ENCODE measurements around the gene GALM.

Gene GALM

GRCh38 chr2:38739524-38739923 is 73.6 kb downstream of the GALM start:
- DNase-seq = no peak
- H3K4me1 Mint-ChIP-seq = peaks cover 11% of the 10 kb centered on the region in 2 donors
- H3K36me3 Mint-ChIP-seq = peaks cover 33 to 48% of the 10 kb centered on the region in 2 donors
- H3K4me3 Mint-ChIP-seq = no peak overlapping the region
- H3K27ac Mint-ChIP-seq = no peak overlapping the region
- H3K27me3 Mint-ChIP-seq = no peaks in the 10 kb centered on the region
- ATAC-seq (replicated peaks) = no peak
- no peaks in the 10 kb centered on the region for H3K9me3 Mint-ChIP-seq

- peaks cover 11 to 22% of the 10 kb centered on the region in 2 donors for H3K4me1 Mint-ChIP-seq
- H3K4me3 Mint-ChIP-seq = no peak overlapping the region
- H3K9me3 Mint-ChIP-seq = no peaks in the 10 kb centered on the region
- ATAC-seq (replicated peaks) (peak; percentile 30 to 31), DNase-seq (no peak)
- H3K36me3 Mint-ChIP-seq = peaks cover 35 to 54% of the 10 kb centered on the region in 2 donors
- H3K27me3 Mint-ChIP-seq = no peaks in the 10 kb centered on the region
- peak overlapping the region; percentile 89 for H3K27ac Mint-ChIP-seq
Observed at GRCh38 chr2:38740851-38741731, 75.2 kb downstream of the GALM start.

- DNase-seq (no peak), ATAC-seq (replicated peaks) (peak; percentile 17 to 33)
- no peaks in the 10 kb centered on the region for H3K9me3 Mint-ChIP-seq
- H3K27ac Mint-ChIP-seq = no peak overlapping the region
- peaks cover 46 to 60% of the 10 kb centered on the region in 2 donors for H3K36me3 Mint-ChIP-seq
- no peaks in the 10 kb centered on the region for H3K27me3 Mint-ChIP-seq
- no peak overlapping the region for H3K4me3 Mint-ChIP-seq
- H3K4me1 Mint-ChIP-seq = peaks cover 16 to 40% of the 10 kb centered on the region in 2 donors
Observed at GRCh38 chr2:38742797-38743559, 77.1 kb downstream of the GALM start.

GRCh38 chr2:38743672-38744398 is 77.9 kb downstream of the GALM start:
- H3K4me3 Mint-ChIP-seq = no peak overlapping the region
- no peaks in the 10 kb centered on the region for H3K9me3 Mint-ChIP-seq
- H3K4me1 Mint-ChIP-seq = peaks cover 19 to 42% of the 10 kb centered on the region in 2 donors
- H3K36me3 Mint-ChIP-seq = peaks cover 45 to 59% of the 10 kb centered on the region in 2 donors
- no peaks in the 10 kb centered on the region for H3K27me3 Mint-ChIP-seq
- peak overlapping the region; percentile 25 for H3K27ac Mint-ChIP-seq
- ATAC-seq (replicated peaks) = no peak
- DNase-seq = no peak

GRCh38 chr2:38744399-38744780 is 78.5 kb downstream of the GALM start:
- no peaks in the 10 kb centered on the region for H3K27me3 Mint-ChIP-seq
- H3K27ac Mint-ChIP-seq = peak overlapping the region; percentile 25
- peaks cover 19 to 42% of the 10 kb centered on the region in 2 donors for H3K4me1 Mint-ChIP-seq
- H3K4me3 Mint-ChIP-seq = no peak overlapping the region
- H3K9me3 Mint-ChIP-seq = no peaks in the 10 kb centered on the region
- ATAC-seq (replicated peaks) = no peak
- no peak for DNase-seq
- peaks cover 42 to 57% of the 10 kb centered on the region in 2 donors for H3K36me3 Mint-ChIP-seq

GRCh38 chr2:38745267-38745666 is 79.4 kb downstream of the GALM start:
- Mint-ChIP-seq H3K4me1 (peaks cover 23 to 47% of the 10 kb centered on the region in 2 donors), H3K27ac (peak overlapping the region; percentile 51), H3K36me3 (peaks cover 44 to 57% of the 10 kb centered on the region in 2 donors), H3K9me3 (no peaks in the 10 kb centered on the region), H3K27me3 (no peaks in the 10 kb centered on the region), H3K4me3 (no peak overlapping the region)
- DNase-seq = no peak
- ATAC-seq (replicated peaks) = no peak

- H3K9me3 Mint-ChIP-seq = no peaks in the 10 kb centered on the region
- H3K27me3 Mint-ChIP-seq = peaks cover 0 to 3% of the 10 kb centered on the region in 2 donors
- DNase-seq (no peak), ATAC-seq (replicated peaks) (no peak)
- peaks cover 29 to 60% of the 10 kb centered on the region in 2 donors for H3K4me1 Mint-ChIP-seq
- peaks cover 51 to 67% of the 10 kb centered on the region in 2 donors for H3K36me3 Mint-ChIP-seq
- H3K27ac Mint-ChIP-seq = peak overlapping the region; percentile 25
- H3K4me3 Mint-ChIP-seq = no peak overlapping the region
Observed at GRCh38 chr2:38747007-38747424, 81.1 kb downstream of the GALM start.

GRCh38 chr2:38747819-38748218 is 81.9 kb downstream of the GALM start:
- H3K4me1 Mint-ChIP-seq = peaks cover 29 to 63% of the 10 kb centered on the region in 2 donors
- ATAC-seq (replicated peaks) (no peak), DNase-seq (no peak)
- H3K4me3 Mint-ChIP-seq = peak overlapping the region; percentile 60 to 63
- peaks cover 0 to 3% of the 10 kb centered on the region in 2 donors for H3K27me3 Mint-ChIP-seq
- peak overlapping the region; percentile 87 for H3K27ac Mint-ChIP-seq
- H3K9me3 Mint-ChIP-seq = no peaks in the 10 kb centered on the region
- H3K36me3 Mint-ChIP-seq = peaks cover 47 to 67% of the 10 kb centered on the region in 2 donors

- H3K4me3 Mint-ChIP-seq = peak overlapping the region; percentile 60 to 63
- H3K4me1 Mint-ChIP-seq = peaks cover 29 to 63% of the 10 kb centered on the region in 2 donors
- DNase-seq (no peak), ATAC-seq (replicated peaks) (no peak)
- H3K27ac Mint-ChIP-seq = peak overlapping the region; percentile 87
- H3K27me3 Mint-ChIP-seq = peaks cover 0 to 3% of the 10 kb centered on the region in 2 donors
- H3K9me3 Mint-ChIP-seq = no peaks in the 10 kb centered on the region
- peaks cover 47 to 67% of the 10 kb centered on the region in 2 donors for H3K36me3 Mint-ChIP-seq
Observed at GRCh38 chr2:38748391-38748790, 82.5 kb downstream of the GALM start.

- no peak for ATAC-seq (replicated peaks)
- no peaks in the 10 kb centered on the region for H3K9me3 Mint-ChIP-seq
- H3K4me1 Mint-ChIP-seq = peaks cover 29 to 63% of the 10 kb centered on the region in 2 donors
- H3K36me3 Mint-ChIP-seq = peaks cover 43 to 64% of the 10 kb centered on the region in 2 donors
- no peak for DNase-seq
- peak overlapping the region; percentile 97 to 100 for H3K4me3 Mint-ChIP-seq
- peak overlapping the region; percentile 90 for H3K27ac Mint-ChIP-seq
- H3K27me3 Mint-ChIP-seq = peaks cover 0 to 3% of the 10 kb centered on the region in 2 donors
Observed at GRCh38 chr2:38748943-38749804, 83.3 kb downstream of the GALM start.

- peaks cover 0 to 3% of the 10 kb centered on the region in 2 donors for H3K27me3 Mint-ChIP-seq
- H3K36me3 Mint-ChIP-seq = peaks cover 42 to 56% of the 10 kb centered on the region in 2 donors
- peaks cover 26 to 61% of the 10 kb centered on the region in 2 donors for H3K4me1 Mint-ChIP-seq
Observed at GRCh38 chr2:38750011-38750890, 84.3 kb downstream of the GALM start.

GRCh38 chr2:38750891-38751595 is 85.1 kb downstream of the GALM start, which contains the start of gene SRSF7:
Gene SRSF7 (minus strand): TSS chr2:38751361. CDS start chr2:38751256, 105 bp downstream.
- peak; percentile 95 for DNase-seq
- Mint-ChIP-seq H3K27ac (peak within 1 kb of the TSS; percentile 100), H3K9me3 (no peaks in the 10 kb centered on the region), H3K4me1 (peaks cover 26 to 53% of the 10 kb centered on the region in 2 donors), H3K4me3 (peak within 1 kb of the TSS; percentile 97 to 100), H3K36me3 (peaks cover 39 to 48% of the 10 kb centered on the region in 2 donors), H3K27me3 (peaks cover 0 to 3% of the 10 kb centered on the region in 2 donors)
- peak; percentile 79 to 86 for ATAC-seq (replicated peaks)

More at GRCh38 chr2:38750011-38750890, 84.3 kb downstream of the GALM start:
- ATAC-seq (replicated peaks) = peak; percentile 43 to 49
- peak overlapping the region; percentile 97 to 100 for H3K4me3 Mint-ChIP-seq
- H3K9me3 Mint-ChIP-seq = no peaks in the 10 kb centered on the region
- peak overlapping the region; percentile 100 for H3K27ac Mint-ChIP-seq
- peak; percentile 23 for DNase-seq
